Measurements from ENCODE around the gene ECEL1.

The ECEL1 gene

GRCh38 chr2:232485757-232486557 is 1.7 kb downstream of the ECEL1 start:
- peaks cover 6% of the 10 kb centered on the region for H3K4me1 ChIP-seq (ENCODE audit: control insufficient read depth, insufficient read depth, low read length)
- H3K36me3 ChIP-seq (ENCODE audit: control insufficient read depth, insufficient read depth, low read length): peaks cover 3% of the 10 kb centered on the region
- H3K27me3 ChIP-seq (ENCODE audit: control insufficient read depth, insufficient read depth, low read length): peaks cover 53% of the 10 kb centered on the region
- peak overlapping the region; percentile 41 for H3K4me3 ChIP-seq (ENCODE audit: low read depth, low read length)
- H3K9me3 ChIP-seq (ENCODE audit: control insufficient read depth, insufficient read depth, low read length): no peaks in the 10 kb centered on the region
- H3K9ac ChIP-seq (ENCODE audit: low read depth, low read length): no peak overlapping the region

GRCh38 chr2:232485348-232485756 is 2.3 kb downstream of the ECEL1 start:
- Histone ChIP-seq H3K4me1 (ENCODE audit: control insufficient read depth, insufficient read depth, low read length) (peaks cover 6% of the 10 kb centered on the region), H3K4me3 (ENCODE audit: low read depth, low read length) (peak overlapping the region; percentile 41), H3K9me3 (ENCODE audit: control insufficient read depth, insufficient read depth, low read length) (no peaks in the 10 kb centered on the region), H3K27me3 (ENCODE audit: control insufficient read depth, insufficient read depth, low read length) (peaks cover 53% of the 10 kb centered on the region), H3K36me3 (ENCODE audit: control insufficient read depth, insufficient read depth, low read length) (peaks cover 3% of the 10 kb centered on the region), H3K9ac (ENCODE audit: low read depth, low read length) (no peak overlapping the region)

- peaks cover 5% of the 10 kb centered on the region for H3K4me1 ChIP-seq (ENCODE audit: control insufficient read depth, insufficient read depth, low read length)
- H3K9me3 ChIP-seq (ENCODE audit: control insufficient read depth, insufficient read depth, low read length): no peaks in the 10 kb centered on the region
- H3K27me3 ChIP-seq (ENCODE audit: control insufficient read depth, insufficient read depth, low read length): peaks cover 53% of the 10 kb centered on the region
- peaks cover 3% of the 10 kb centered on the region for H3K36me3 ChIP-seq (ENCODE audit: control insufficient read depth, insufficient read depth, low read length)
- peak overlapping the region; percentile 41 for H3K4me3 ChIP-seq (ENCODE audit: low read depth, low read length)
- H3K9ac ChIP-seq (ENCODE audit: low read depth, low read length): no peak overlapping the region
Measured at GRCh38 chr2:232484628-232485347, 2.8 kb downstream of the ECEL1 start.

GRCh38 chr2:232483923-232484627 is 3.6 kb downstream of the ECEL1 start:
- Histone ChIP-seq H3K9ac (ENCODE audit: low read depth, low read length) (no peak overlapping the region), H3K36me3 (ENCODE audit: control insufficient read depth, insufficient read depth, low read length) (peaks cover 3% of the 10 kb centered on the region), H3K9me3 (ENCODE audit: control insufficient read depth, insufficient read depth, low read length) (no peaks in the 10 kb centered on the region), H3K4me3 (ENCODE audit: low read depth, low read length) (no peak overlapping the region), H3K4me1 (ENCODE audit: control insufficient read depth, insufficient read depth, low read length) (peaks cover under 1% of the 10 kb centered on the region), H3K27me3 (ENCODE audit: control insufficient read depth, insufficient read depth, low read length) (peaks cover 51% of the 10 kb centered on the region)

- H3K4me3 ChIP-seq (ENCODE audit: low read depth, low read length): no peak overlapping the region
- H3K36me3 ChIP-seq (ENCODE audit: control insufficient read depth, insufficient read depth, low read length): peaks cover 3% of the 10 kb centered on the region
- no peaks in the 10 kb centered on the region for H3K4me1 ChIP-seq (ENCODE audit: control insufficient read depth, insufficient read depth, low read length)
- H3K27me3 ChIP-seq (ENCODE audit: control insufficient read depth, insufficient read depth, low read length): peaks cover 45% of the 10 kb centered on the region
- H3K9ac ChIP-seq (ENCODE audit: low read depth, low read length): no peak overlapping the region
- no peaks in the 10 kb centered on the region for H3K9me3 ChIP-seq (ENCODE audit: control insufficient read depth, insufficient read depth, low read length)
Measured at GRCh38 chr2:232483311-232483922, 4.2 kb downstream of the ECEL1 start.

- Histone ChIP-seq H3K9me3 (ENCODE audit: control insufficient read depth, insufficient read depth, low read length) (no peaks in the 10 kb centered on the region), H3K27me3 (ENCODE audit: control insufficient read depth, insufficient read depth, low read length) (peaks cover 39% of the 10 kb centered on the region), H3K4me1 (ENCODE audit: control insufficient read depth, insufficient read depth, low read length) (no peaks in the 10 kb centered on the region), H3K36me3 (ENCODE audit: control insufficient read depth, insufficient read depth, low read length) (peaks cover 3% of the 10 kb centered on the region), H3K4me3 (ENCODE audit: low read depth, low read length) (no peak overlapping the region), H3K9ac (ENCODE audit: low read depth, low read length) (no peak overlapping the region)
Measured at GRCh38 chr2:232482301-232483238, 5.1 kb downstream of the ECEL1 start.

- H3K4me1 ChIP-seq (ENCODE audit: control insufficient read depth, insufficient read depth, low read length): no peaks in the 10 kb centered on the region
- H3K36me3 ChIP-seq (ENCODE audit: control insufficient read depth, insufficient read depth, low read length): peaks cover 3% of the 10 kb centered on the region
- no peak overlapping the region for H3K4me3 ChIP-seq (ENCODE audit: low read depth, low read length)
- no peak overlapping the region for H3K9ac ChIP-seq (ENCODE audit: low read depth, low read length)
- peaks cover 32% of the 10 kb centered on the region for H3K27me3 ChIP-seq (ENCODE audit: control insufficient read depth, insufficient read depth, low read length)
- no peaks in the 10 kb centered on the region for H3K9me3 ChIP-seq (ENCODE audit: control insufficient read depth, insufficient read depth, low read length)
Measured at GRCh38 chr2:232481322-232482140, 6.1 kb downstream of the ECEL1 start.

GRCh38 chr2:232480201-232481190 is 7.1 kb downstream of the ECEL1 start:
- H3K27me3 ChIP-seq (ENCODE audit: control insufficient read depth, insufficient read depth, low read length): peaks cover 21% of the 10 kb centered on the region
- H3K36me3 ChIP-seq (ENCODE audit: control insufficient read depth, insufficient read depth, low read length): peaks cover 3% of the 10 kb centered on the region
- no peaks in the 10 kb centered on the region for H3K4me1 ChIP-seq (ENCODE audit: control insufficient read depth, insufficient read depth, low read length)
- H3K4me3 ChIP-seq (ENCODE audit: low read depth, low read length): no peak overlapping the region
- no peaks in the 10 kb centered on the region for H3K9me3 ChIP-seq (ENCODE audit: control insufficient read depth, insufficient read depth, low read length)
- no peak overlapping the region for H3K9ac ChIP-seq (ENCODE audit: low read depth, low read length)

GRCh38 chr2:232479341-232480200 is 8.1 kb downstream of the ECEL1 start:
- no peak overlapping the region for H3K9ac ChIP-seq (ENCODE audit: low read depth, low read length)
- H3K27me3 ChIP-seq (ENCODE audit: control insufficient read depth, insufficient read depth, low read length): peaks cover 14% of the 10 kb centered on the region
- no peak overlapping the region for H3K4me3 ChIP-seq (ENCODE audit: low read depth, low read length)
- no peaks in the 10 kb centered on the region for H3K4me1 ChIP-seq (ENCODE audit: control insufficient read depth, insufficient read depth, low read length)
- no peaks in the 10 kb centered on the region for H3K9me3 ChIP-seq (ENCODE audit: control insufficient read depth, insufficient read depth, low read length)
- peaks cover 3% of the 10 kb centered on the region for H3K36me3 ChIP-seq (ENCODE audit: control insufficient read depth, insufficient read depth, low read length)

All from iPS-15b (cell line).